Stimulated activated CD4-positive, alpha-beta T cell treated with anti-CD3 and anti-CD28 coated beads, Interleukin-4, amount 100 ng/mL, for 4 hours (primary cell): Measurements from ENCODE around the gene DCAF17.
"Not testable (repeated sequence)": the region's sequence is repeated elsewhere in the genome, so short reads cannot be mapped to it uniquely, and the experiment has no call there.

ENCODE experiments used
- DNase-seq, 2 experiments: peaks; one replicate each; pipeline ENCODE4 v3.0.0-alpha.2; 2020

DCAF17 gene

GRCh38 chr2:171515672-171516298 lies 81.8 kb downstream of the DCAF17 start:
- DNase-seq = no peak

GRCh38 chr2:171516793-171517192 lies 82.8 kb downstream of the DCAF17 start:
- no peak for DNase-seq

GRCh38 chr2:171520471-171520870 lies 86.4 kb downstream of the DCAF17 start:
- DNase-seq = no peak

- DNase-seq = no peak
These were observed 87.5 kb downstream of the DCAF17 start for GRCh38 chr2:171521361-171522051.

GRCh38 chr2:171522052-171522787 lies 88.2 kb downstream of the DCAF17 start, which contains the start of gene CYBRD1:
Gene CYBRD1 (plus strand): TSS chr2:171522474. CDS start chr2:171522546, 72 bp downstream.
- no peak for DNase-seq

- no peak for DNase-seq
These were observed 88.7 kb downstream of the DCAF17 start for GRCh38 chr2:171522788-171523087.

- peak in 1 of 2 experiments; percentile 15 for DNase-seq
These were observed 89.3 kb downstream of the DCAF17 start for GRCh38 chr2:171523088-171524017.

- DNase-seq = no peak
These were observed 90.0 kb downstream of the DCAF17 start for GRCh38 chr2:171524018-171524401.

GRCh38 chr2:171529914-171530313 lies 95.9 kb downstream of the DCAF17 start:
- DNase-seq = no peak

- DNase-seq = no peak
These were observed 96.4 kb downstream of the DCAF17 start for GRCh38 chr2:171530378-171530777.

- DNase-seq = not testable (repeated sequence)
These were observed 96.8 kb downstream of the DCAF17 start for GRCh38 chr2:171530859-171531258.

GRCh38 chr2:171531291-171531690 lies 97.3 kb downstream of the DCAF17 start:
- DNase-seq = no peak

- no peak for DNase-seq
These were observed 97.9 kb downstream of the DCAF17 start for GRCh38 chr2:171531836-171532450.

- no peak for DNase-seq
These were observed 99.3 kb downstream of the DCAF17 start for GRCh38 chr2:171533331-171533730.
